NOMO-1 treated with dmso at 0.1 percent for 144 hours (cell line): ENCODE results near the gene COX19.

ENCODE experiments used
- DNase-seq: peaks from one replicate; lab custom pipeline; 2025; ENCODE audit not compliant: unreplicated experiment; lab: John Stamatoyannopoulos, UW

Gene COX19, protein sequence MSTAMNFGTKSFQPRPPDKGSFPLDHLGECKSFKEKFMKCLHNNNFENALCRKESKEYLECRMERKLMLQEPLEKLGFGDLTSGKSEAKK

DNA sequence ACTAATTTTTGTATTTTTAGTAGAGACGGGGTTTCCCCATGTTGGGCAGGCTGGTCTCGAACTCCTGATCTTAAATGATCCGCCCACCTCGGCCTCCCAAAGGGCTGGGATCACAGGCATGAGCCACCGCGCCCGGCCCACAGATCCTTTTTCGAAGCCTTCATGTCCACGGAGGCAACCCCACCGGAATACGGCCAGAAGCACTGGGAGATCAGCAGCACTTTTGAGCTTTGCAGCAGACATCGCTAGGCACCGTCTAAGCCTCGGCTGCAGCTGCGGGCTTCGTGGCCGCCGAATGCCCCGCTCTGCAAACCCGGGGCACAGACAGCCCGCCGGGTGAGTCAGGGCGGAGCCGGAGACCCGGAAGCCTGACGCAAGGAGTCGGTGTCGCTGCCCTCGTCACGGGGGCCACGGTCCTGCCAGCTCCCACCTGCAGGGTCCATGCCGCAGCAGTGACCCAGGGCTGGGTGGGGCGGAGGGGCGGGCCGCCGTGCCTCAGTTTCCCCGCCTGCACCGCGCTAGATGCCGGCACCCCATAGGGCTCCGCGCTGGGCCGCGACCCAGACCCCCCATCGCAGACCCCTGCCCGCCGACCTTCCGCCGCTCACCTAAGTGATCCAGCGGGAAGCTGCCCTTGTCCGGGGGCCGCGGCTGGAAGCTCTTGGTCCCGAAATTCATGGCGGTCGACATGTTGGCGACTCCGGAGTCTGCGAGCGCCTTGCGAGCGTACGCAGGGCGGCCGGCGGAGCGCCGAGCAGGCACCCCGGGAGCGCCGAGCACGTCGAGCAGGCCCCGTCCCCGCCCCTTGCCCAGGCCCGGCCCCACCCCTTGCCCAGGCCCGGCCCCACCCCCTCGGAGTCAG is at the start of gene COX19:
Gene COX19, minus strand, starts transcription at position 730 of the 862 bp plus-strand sequence. Its CDS starts 40 bp downstream, at position 690.
- peak; percentile 74 for DNase-seq

DNA sequence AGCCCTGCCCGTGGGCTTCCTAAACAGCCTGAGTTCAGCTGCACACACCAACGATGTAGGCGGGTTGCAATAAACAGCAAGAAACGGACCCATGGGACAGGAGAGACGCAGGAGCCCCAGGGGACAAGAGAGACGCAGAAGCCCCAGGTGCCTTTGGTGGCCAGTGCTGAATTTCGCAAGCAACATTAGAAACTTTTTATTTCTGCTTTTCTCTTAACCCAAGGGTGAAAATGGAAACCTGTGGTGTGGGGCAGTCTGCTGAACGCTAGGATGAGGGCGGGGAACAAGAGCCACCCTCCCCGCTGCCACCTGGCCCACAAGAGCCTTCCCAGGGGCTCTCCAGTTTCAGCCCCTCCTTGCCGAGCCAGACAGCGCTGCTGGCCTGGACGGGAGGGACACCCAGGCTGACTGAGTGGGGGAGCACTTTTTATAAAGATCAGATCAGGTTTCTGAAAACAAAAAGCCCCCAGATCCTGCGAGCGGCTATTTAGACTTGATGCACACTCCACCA is 49.0 kb upstream of the COX19 start:
- DNase-seq = peak; percentile 49

DNA sequence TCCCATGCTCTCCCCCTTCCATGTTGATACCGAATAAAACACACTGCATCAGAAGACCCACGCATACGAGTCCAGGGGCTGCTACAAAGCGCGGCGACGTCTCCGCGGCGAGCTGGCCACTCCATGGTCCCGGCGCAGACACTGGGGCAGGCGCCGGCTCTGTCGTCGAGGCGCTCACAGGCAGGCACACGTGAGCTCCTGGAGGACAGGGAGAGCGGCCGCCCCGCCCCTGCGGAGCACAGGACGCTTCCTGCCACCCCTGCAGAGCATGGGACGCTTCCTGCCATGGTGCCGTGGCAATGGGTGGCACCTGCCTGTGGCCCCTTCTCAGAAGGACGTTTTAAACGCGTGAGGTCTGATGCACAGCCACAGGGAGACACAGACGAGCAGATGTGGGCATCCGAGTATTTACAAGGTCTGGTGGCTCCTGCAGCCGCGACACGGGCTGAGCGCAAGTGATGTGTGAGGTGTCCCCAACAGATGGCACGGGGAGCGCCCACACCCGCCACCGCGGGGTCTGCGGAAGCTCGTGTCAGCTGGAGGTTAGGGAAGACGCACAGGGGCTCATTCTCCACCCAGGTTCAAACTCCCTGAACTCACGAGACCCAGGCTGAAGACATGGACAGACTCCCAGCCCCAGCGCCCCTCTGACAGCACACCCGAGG is 47.6 kb upstream of the COX19 start:
- DNase-seq = no peak

DNA sequence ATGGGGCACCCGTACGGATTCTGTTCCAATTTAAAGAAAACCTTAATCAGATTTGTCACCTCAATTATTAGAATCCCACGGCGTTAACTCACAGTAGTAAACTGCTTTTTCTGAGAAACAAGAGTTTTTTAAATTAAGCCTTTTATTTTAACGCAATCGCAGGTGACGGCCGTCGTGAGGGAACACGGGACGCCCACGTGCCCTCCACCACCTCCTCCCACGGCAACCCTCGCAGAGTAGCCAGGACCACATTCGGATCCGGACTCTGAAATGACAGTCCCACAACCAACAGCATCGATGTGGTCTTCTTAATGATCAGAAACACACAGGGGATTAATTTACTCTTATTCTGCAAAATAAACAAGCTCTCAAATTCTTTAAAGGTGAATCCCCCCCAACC is 47.0 kb upstream of the COX19 start:
- DNase-seq = no peak

DNA sequence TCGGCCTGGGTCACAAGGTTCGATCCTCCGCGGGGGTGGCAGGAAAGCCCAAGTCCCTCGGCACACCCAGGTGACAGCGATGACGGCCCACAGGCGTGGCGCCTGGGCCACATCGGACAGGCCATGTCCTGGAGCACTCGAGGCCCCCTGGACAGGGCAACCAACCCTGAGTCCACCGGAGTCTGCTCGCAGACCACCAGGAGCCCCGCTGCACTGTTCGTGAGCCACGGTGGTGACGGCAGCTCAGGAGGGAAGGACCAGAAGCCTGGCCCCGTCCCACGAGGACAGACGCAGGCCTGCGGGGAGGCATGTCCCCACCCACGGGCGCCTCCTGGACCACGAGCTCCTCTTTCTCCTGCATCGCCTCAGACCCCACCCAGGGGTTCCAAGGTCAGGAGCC is 46.6 kb upstream of the COX19 start:
- DNase-seq = no peak

DNA sequence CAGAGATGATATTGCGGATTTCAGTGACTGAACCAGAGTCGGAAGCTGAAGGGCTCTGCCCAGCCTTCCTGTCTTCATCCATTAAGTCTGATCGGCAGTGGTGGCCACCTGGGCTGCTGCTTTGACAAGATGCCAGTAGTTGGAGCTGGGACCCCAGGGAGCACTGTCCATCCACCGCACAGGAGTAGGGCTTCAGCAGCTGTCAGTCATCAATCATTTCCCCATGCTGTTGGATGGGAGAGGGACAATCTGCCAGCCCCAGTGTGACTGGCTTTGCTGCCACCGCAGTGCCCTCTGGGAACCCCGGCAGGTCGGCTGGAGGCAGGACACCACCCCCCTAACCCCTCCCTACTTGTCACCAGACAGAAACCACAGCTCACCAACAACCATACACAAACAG is 46.0 kb upstream of the COX19 start:
- no peak for DNase-seq

DNA sequence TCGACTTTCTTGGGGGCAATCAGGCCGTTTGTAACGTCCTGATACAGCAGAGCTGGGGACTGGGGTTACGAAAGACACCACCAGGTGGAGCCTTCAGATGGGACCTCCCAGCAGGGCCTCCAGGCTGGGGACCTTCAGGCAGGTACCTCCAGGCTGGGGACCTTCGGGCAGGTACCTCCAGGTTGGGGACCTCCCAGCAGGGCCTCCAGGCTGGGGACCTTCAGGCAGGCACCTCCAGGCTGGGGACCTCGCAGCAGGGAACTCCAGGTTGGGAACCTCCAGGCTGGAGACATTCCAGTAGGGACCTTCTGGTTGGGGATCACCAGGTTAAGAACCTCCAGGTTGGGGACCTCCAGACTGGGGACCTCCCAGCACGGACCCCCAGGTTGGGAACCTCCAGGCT is 45.5 kb upstream of the COX19 start:
- no peak for DNase-seq

DNA sequence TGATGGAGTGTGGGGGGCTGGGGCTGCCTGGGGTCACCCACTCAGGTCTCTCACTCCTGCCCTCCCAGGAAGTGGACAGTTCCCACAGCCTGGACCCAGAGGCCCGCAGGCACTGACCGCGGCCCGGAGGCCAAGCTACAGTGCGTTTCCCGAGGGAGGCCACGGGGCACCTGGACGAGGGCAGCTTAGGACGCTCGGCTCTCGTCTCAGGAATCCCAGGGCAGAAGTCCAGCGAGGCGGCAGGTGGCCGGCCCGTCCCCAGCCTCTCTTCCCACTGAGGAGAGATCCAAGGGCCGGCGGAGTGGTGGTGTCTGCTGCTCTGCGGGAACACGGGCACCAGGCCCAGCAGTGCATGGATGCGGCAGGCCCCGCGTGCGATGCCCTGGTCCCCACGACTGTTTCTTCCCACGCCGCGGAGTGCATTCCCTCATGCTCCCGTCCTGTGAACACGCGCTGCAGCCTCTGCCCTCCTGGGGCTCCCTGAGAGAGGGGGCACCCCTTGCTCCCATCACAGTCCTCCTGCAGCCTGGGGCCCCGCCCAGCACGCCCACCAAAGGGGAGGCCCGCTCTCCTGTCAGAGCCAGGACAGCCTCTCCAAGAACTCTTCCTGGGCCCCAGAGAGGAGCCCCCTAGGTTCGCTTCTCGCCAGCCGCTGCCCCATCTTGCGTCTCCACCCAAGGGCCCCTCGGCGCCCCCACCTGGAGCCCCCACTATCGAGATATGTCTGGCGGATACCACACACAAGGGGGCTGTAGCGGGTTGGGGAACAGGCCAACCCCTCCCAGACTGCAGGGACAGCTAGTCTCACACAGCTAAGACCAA is 44.7 kb upstream of the COX19 start:
- DNase-seq = no peak

DNA sequence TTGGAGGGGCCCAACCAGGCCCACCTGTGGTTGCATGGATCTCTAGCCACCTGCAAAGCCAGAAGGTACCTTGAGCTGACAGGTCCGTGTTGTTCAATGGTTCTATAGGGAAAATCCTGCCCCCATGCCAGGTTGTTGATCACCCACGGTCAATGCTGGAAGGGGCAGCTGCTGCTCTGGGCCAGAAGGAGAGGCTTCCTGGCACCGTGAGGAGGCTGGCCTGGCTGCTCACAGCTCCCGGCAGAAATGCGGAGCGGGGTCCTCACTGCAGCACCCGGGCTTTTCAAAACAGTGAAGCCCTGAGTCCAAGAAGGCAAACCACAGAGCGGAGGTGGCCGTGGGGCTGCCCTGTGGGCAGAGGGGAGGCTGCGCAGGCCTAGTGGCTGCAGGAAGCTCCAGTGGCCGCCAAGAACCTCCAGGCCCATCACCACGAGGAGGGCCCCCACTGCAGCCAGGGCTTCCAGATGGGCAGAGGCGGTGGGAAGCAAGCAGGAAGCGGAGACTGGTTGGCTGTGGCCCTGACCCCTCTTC is 44.0 kb upstream of the COX19 start:
- no peak for DNase-seq

DNA sequence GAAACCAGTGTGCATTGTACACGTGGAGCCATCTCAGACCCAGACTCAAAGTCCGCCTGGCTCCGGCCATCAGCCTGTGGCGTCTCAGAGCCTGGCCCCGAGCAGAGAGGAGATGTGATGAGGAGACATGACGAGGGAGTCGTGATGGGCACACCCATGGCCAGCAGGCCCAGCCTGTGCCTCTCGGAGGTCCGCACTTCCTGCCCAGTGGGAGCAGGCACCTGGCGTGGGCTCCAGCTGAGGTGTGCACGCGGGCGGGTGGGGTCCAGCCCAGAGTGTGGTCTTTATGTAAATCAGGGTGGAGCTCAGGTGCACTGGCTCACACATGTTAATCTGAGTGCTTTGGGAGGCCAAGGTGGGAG is 43.0 kb upstream of the COX19 start:
- DNase-seq = no peak

DNA sequence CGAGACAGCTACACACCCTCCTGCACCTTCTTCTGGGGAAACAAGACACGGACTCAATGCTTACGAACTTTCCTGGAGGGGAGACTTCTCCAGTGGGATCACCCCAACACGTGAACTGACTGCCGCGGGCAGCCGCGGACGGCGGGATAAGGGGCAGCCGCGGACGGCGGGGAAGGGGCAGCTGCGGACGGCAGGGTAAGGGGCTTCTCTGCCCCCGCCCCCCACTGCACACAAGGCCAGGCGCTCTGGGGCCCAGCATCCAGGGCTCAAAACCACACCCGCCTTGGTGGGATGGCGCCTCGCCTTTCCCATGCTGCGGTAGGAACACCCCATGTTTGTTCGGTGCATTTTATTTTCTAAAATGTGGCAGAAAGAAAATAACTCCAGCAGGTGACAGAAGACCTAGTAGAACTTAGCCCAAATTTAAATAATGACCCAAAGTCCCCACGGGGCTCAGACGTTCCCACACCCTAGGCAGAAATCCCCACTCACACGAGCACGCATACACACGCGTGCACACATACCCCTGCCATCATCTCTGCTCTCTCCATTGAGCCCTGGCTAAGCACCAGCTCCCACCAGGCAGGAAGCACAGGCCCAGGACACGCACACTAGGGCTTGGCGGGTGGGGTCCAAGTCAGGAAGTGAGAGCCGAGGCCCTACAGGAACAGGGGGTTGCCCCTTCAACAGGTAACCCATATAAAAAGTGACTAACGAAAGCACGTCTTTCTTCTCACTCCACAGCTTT is 42.4 kb upstream of the COX19 start:
- no peak for DNase-seq

DNA sequence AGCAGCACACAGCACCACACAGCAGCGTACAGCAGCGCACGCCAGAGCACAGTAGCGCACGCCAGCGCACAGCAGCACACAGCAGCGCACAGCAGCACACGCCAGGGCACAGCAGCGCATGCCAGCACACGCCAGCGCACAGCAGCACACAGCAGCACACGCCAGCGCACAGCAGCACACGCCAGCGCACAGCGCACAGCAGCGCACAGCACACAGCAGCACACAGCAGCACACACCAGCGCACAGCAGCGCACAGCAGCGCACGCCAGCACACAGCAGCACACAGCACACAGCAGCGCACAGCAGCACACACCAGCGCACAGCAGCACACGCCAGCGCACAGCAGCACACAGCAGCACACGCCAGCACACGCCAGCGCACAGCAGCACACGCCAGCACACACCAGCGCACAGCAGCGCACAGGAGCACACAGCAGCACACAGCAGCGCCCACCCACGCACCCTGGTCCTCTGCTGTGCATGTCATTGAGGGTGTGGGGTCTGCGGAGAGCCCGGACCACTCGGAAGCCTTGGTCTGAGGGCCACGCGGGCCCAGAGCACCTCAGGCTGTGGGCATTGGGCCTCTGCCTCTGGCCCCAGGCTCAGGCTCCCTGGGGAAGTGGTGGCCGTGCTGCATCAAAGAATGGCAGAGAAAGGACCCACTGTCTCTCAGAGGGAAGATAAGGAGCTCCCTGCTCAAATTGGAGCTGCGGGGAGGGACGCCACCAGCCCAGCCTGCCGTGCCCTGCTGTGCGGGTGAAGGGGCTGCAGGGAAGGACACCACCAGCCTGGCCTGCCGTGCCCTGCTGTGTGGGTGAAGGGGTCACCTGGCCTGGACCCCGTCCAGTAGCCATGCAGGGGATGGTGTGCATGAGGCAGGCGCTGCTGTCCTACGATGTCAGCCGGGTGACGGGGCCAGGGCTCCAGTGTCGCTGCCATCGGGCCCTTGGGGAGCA is 41.5 kb upstream of the COX19 start:
- DNase-seq = no peak

DNA sequence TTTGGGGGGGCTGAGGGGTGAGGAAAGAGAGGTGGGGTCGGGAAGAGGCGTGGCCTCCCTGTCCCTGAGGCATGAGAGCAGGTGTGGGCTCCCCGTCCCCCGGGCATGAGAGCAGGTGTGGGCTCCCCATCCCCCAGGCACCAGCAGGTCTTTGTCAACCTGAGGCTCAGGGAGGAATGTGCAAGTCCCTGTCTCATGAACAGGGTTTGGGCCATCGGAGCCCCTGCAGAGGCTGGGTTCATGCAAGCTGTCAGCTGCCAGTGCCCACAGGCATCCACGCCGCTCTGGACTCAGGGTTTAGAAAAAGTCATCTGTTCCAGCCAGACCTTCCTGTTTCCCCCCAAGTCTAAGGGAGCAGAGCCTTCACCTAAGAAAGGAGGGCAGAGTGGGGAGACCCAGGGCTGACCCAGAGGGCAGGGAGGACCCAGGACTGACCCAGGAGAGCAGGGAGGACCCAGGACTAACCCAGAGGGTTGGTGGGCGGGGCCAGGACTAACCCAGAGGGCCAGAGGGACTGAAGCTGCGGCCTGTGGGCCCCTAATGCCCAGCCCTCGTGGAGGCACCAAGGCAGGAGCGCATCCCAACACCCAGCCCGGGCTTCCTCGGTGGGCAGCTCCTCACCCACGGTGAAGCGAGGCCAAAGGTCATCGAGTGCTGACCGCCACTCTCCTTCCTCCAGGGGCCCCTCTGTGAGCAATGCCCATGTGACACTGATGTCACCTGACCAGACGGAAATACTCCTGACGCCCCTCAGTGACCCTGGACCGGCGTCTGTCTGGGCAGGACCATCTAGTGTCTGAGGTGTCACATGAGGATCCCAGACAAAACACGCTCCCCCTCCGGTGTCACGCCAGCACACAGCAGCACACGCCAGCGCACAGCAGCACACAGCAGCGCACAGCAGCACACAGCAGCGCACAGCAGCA is 40.1 kb upstream of the COX19 start:
- no peak for DNase-seq

DNA sequence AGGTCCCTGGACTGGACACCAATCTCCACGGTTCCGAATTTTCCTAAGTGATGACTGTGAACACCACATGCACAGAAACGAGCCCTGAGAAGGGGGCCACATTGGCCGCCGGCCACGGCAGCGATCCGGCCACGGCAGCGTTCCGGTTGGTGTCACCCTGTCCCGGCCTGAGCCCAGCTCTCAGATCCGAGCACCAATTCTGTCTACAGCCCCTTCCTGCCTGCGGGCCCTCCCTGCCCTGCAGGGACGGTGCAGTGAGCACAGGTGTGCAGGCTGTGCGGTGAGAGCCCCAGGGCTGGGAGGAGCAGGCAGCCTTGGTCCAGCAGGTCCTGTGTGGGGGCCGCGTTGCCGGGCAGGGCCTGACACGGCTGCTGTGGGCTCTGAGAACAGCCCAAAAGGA is 39.3 kb upstream of the COX19 start:
- no peak for DNase-seq

DNA sequence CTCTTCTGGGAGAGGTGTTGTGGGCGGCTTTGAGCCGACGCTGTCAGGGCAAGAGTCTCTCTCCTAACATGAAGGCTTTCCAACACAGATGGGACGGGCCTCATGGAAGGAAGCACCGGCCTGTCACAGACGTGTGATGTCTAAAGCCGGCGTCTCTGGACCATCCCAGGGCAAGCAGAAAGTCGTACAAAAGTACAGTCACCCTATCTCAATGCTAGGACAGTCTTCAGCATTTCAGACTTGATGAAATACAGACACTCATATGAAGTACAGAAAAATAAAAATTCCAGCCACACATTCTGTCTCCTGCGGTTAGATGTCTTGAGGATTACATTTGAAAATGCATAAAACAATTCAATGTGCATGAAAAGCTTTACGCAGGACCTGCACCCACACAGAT is 38.2 kb upstream of the COX19 start:
- no peak for DNase-seq

DNA sequence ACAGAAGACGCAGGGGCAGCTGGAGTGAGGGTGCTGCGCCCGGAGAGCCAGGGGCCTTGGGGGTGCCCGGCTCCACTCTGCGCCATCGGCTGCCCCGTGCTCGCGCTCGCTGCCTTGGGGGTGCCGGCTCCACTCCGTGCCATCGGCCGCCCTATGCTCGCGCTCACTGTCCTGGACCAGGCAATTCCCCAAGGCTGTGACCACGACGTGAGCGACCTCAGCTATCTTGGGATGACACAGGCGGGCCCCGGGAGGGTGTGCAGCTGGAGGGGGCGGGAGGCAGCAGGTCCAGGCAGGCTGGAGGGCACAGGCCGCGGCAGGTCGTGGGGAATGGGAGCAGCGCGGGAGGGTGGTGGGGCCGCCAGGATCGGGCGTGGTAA is 37.4 kb upstream of the COX19 start:
- no peak for DNase-seq

DNA sequence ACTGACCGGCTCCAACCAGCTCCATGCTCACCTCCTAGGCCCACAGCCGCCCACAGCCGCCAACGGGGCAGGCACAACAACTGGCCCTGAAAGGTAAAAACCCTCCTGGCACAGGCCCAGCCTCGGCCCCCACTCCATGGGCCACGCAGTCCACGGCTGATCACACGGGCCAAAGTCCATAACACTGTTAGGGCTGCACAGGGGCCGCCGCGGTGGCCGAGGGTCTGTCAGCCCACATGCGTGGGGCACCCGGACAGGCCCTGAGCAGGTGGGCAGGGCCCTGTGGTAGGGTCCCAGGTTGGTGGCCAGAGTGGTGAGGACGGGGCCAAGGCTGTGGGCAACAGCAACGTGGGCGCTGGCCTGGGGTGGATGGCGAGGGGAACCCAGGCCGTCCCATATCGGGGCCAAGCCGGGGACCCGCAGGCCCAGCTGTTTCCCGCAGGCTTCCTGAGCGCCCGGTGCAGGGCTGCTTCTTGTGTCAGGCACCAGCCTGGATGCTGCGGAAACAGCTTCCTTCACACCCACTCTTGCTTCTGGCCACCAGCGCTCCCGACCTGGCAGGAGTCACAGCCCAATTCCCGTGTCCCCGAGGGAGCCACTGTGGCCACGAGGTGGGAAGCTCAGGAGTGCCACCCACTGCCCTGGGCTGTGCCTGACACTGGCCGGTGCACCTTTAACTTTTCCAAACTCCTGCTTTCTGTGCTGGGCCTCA is 36.8 kb upstream of the COX19 start:
- no peak for DNase-seq
